NB4 (cell line): Measurements from ENCODE around the gene PSMD7.

ENCODE experiments used
- DNase-seq: peaks from one replicate; pipeline ENCODE4 v3.0.0; 2010; ENCODE audit warnings: low read depth
- H3K4me3 ChIP-seq: one replicate; pipeline ENCODE4 v1.5.1; 2011; ENCODE audit warnings: mild to moderate bottlenecking, low read depth, low read length, moderate library complexity
- MAX ChIP-seq: IDR thresholded peaks from 2 replicates; pipeline ENCODE4 v1.6.1; 2011; ENCODE audit warnings: low read depth, low read length
- MYC ChIP-seq: IDR thresholded peaks from 2 replicates; pipeline ENCODE4 v1.6.1; 2011; ENCODE audit warnings: low read depth, low read length
- POLR2A ChIP-seq: IDR thresholded peaks from 2 replicates; pipeline ENCODE4 v1.6.1; 2011; ENCODE audit warnings: mild to moderate bottlenecking; ENCODE audit not compliant: insufficient read length; ENCODE audit errors: extremely low read depth
- TF ChIP-seq, protein P1 (sequence below): IDR thresholded peaks from one replicate; pipeline ENCODE4 v1.5.1; 2012; ENCODE audit warnings: low read depth, low read length

Gene PSMD7

GRCh38 chr16:74257061-74257460 lies 39.6 kb upstream of the PSMD7 start:
- H3K4me3 ChIP-seq: no peak overlapping the region
- DNase-seq: peak; percentile 30
- TF ChIP-seq POLR2A: no peak
- no peak for TF ChIP-seq MYC
- TF ChIP-seq MAX: no peak
- TF ChIP-seq, protein P1, sequence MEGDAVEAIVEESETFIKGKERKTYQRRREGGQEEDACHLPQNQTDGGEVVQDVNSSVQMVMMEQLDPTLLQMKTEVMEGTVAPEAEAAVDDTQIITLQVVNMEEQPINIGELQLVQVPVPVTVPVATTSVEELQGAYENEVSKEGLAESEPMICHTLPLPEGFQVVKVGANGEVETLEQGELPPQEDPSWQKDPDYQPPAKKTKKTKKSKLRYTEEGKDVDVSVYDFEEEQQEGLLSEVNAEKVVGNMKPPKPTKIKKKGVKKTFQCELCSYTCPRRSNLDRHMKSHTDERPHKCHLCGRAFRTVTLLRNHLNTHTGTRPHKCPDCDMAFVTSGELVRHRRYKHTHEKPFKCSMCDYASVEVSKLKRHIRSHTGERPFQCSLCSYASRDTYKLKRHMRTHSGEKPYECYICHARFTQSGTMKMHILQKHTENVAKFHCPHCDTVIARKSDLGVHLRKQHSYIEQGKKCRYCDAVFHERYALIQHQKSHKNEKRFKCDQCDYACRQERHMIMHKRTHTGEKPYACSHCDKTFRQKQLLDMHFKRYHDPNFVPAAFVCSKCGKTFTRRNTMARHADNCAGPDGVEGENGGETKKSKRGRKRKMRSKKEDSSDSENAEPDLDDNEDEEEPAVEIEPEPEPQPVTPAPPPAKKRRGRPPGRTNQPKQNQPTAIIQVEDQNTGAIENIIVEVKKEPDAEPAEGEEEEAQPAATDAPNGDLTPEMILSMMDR: no peak

GRCh38 chr16:74261068-74261467 lies 35.5 kb upstream of the PSMD7 start:
- H3K4me3 ChIP-seq: no peak overlapping the region
- peak; percentile 19 for DNase-seq
- TF ChIP-seq, protein P1: no peak
- TF ChIP-seq POLR2A: no peak
- no peak for TF ChIP-seq MAX
- TF ChIP-seq MYC: 0 out of 2 replicates have a peak, but pooled peaks have one; percentile 19

- no peak overlapping the region for H3K4me3 ChIP-seq
- DNase-seq: no peak
- no peak for TF ChIP-seq POLR2A
- TF ChIP-seq MAX: no peak
- TF ChIP-seq, protein P1: no peak
- no peak for TF ChIP-seq MYC
Observed at GRCh38 chr16:74264811-74265210, 31.8 kb upstream of the PSMD7 start.

GRCh38 chr16:74268372-74268782 lies 28.2 kb upstream of the PSMD7 start:
- TF ChIP-seq MAX: no peak
- TF ChIP-seq, protein P1: no peak
- no peak for TF ChIP-seq POLR2A
- no peak for TF ChIP-seq MYC
- H3K4me3 ChIP-seq: no peak overlapping the region
- DNase-seq: no peak

DNA sequence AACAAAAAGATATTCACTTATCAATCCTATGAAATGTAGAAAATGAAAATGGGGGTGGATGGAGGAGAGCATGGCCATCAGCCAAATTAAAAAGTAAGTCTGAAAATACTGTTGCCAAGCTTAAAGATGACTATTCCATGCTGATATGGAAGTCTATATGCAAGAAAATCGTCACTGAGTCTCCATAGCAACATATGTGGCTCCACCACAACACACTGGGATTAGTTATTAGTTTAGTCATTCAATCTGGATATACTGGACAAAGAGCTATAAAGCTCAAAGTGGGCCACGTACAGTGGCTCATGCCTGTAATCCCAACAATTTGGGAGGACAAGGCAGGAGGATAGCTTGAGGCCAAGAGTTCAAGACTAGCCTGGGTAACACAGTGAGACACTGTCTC lies 24.7 kb upstream of the PSMD7 start:
- no peak overlapping the region for H3K4me3 ChIP-seq
- DNase-seq: no peak
- TF ChIP-seq, protein P1: no peak
- no peak for TF ChIP-seq POLR2A
- TF ChIP-seq MAX: no peak
- TF ChIP-seq MYC: no peak

DNA sequence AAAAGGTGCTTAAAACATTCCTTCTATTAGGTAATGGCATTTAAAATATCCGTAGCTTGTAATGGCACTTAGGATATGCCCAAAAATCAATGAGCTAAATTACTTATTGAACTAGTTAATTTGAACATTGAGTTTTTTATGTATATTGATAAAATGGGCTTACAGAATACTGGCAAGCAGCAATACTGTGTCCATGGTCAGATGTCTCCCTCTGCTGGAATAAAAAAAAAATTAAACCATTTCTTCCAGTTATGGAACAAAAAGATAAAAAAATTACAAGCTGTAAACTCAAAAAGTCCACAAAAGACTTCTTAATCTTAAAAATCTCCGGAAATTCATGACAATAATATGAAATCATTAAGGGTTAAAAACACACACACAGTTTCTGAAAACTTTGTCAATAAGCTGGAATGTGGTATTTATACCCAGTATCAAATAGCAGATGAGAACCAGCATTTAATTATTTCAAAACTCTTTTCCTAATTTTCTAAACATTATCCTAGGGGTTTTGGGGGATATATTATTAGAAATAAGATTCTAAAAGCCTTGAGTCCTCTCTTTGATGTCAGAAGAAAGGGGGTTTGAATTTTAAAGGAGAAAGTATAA lies 21.5 kb upstream of the PSMD7 start:
- TF ChIP-seq POLR2A: no peak
- TF ChIP-seq, protein P1: peak; percentile 17
- peak; percentile 52 for DNase-seq
- no peak overlapping the region for H3K4me3 ChIP-seq
